ENCODE data around the gene TYW1B.
"Not testable (repeated sequence)": the region's sequence is repeated elsewhere in the genome, so short reads cannot be mapped to it uniquely, and the experiment has no call there.

GRCh38 chr7:72559546-72559945 is 268.5 kb downstream of the TYW1B start:
- not testable (repeated sequence) for TF ChIP-seq CTCF (conservative IDR thresholded peaks at IDR 0.05; ENCODE audit: low read depth, low read length); EZH2 (IDR thresholded peaks at IDR 0.05; ENCODE audit: low read length, unreplicated experiment)

All from PC-3 (cell line).